GM21360 (cell line): Measurements from ENCODE around the gene PRKCH.

Source experiments
- ATAC-seq: cut with Tn5 transposase; IDR thresholded peaks from one replicate; pipeline ENCODE4 v1.9.1; 2021; ENCODE audit warnings: mild to moderate bottlenecking, moderate library complexity; ENCODE audit not compliant: unreplicated experiment

Gene PRKCH

GRCh38 chr14:61484826-61485584, 163.6 kb downstream of the PRKCH start:
- no peak for ATAC-seq

GRCh38 chr14:61485661-61486060, 164.3 kb downstream of the PRKCH start:
- no peak for ATAC-seq

GRCh38 chr14:61486930-61487495, 165.6 kb downstream of the PRKCH start:
- no peak for ATAC-seq

GRCh38 chr14:61488417-61489401, 167.3 kb downstream of the PRKCH start:
- no peak for ATAC-seq

- no peak for ATAC-seq
Observed at GRCh38 chr14:61489512-61489911, 168.1 kb downstream of the PRKCH start.

- no peak for ATAC-seq
Observed at GRCh38 chr14:61489932-61490331, 168.6 kb downstream of the PRKCH start.

- ATAC-seq, result no peak
Observed at GRCh38 chr14:61491224-61491623, 169.8 kb downstream of the PRKCH start.

- ATAC-seq, result no peak
Observed at GRCh38 chr14:61491876-61492434, 170.6 kb downstream of the PRKCH start.

- ATAC-seq, result no peak
Observed at GRCh38 chr14:61492474-61492873, 171.1 kb downstream of the PRKCH start.

GRCh38 chr14:61493239-61493638, 171.9 kb downstream of the PRKCH start:
- ATAC-seq, result no peak

GRCh38 chr14:61494018-61494417, 172.6 kb downstream of the PRKCH start:
- ATAC-seq, result no peak

GRCh38 chr14:61495809-61496208, 174.4 kb downstream of the PRKCH start:
- ATAC-seq, result no peak

- ATAC-seq, result no peak
Observed at GRCh38 chr14:61498303-61498702, 176.9 kb downstream of the PRKCH start.

- no peak for ATAC-seq
Observed at GRCh38 chr14:61498811-61499210, 177.4 kb downstream of the PRKCH start.

- ATAC-seq, result no peak
Observed at GRCh38 chr14:61499991-61500390, 178.6 kb downstream of the PRKCH start.

- no peak for ATAC-seq
Observed at GRCh38 chr14:61501714-61502458, 180.5 kb downstream of the PRKCH start.

- no peak for ATAC-seq
Observed at GRCh38 chr14:61502459-61503093, 181.2 kb downstream of the PRKCH start.

GRCh38 chr14:61503167-61503801, 181.9 kb downstream of the PRKCH start:
- ATAC-seq, result peak; percentile 72

- no peak for ATAC-seq
Observed at GRCh38 chr14:61504901-61505300, 183.5 kb downstream of the PRKCH start.
